HepG2 (cell line): ENCODE data around the gene NR2F6. TPM values are rescaled to one million over a fixed set of nuclear protein-coding genes. Genes with fewer than 3 reads are reported as not detected.

Experiments used
- CSRNP2 ChIP-seq: sonication (generic); formaldehyde crosslinking; conservative IDR thresholded peaks from 2 replicates; pipeline ENCODE4 v1.8.0; 2022; ENCODE audit warnings: low read depth, missing genetic modification reagents
- FOSL1 ChIP-seq: sonication (generic); formaldehyde crosslinking; IDR thresholded peaks from 2 replicates; pipeline ENCODE4 v1.9.0; 2021; ENCODE audit warnings: missing genetic modification reagents, borderline replicate concordance
- HBP1 ChIP-seq: IDR thresholded peaks from 2 replicates; pipeline ENCODE4 v1.6.1; 2016; ENCODE audit warnings: low read depth, control low read depth
- HNRNPLL ChIP-seq: fragments of 200-400 bp; formaldehyde crosslinking; IDR thresholded peaks from 2 replicates; pipeline ENCODE4 v1.6.1; 2017; ENCODE audit warnings: mild to moderate bottlenecking, low read depth, low read length; ENCODE audit not compliant: poor library complexity, severe bottlenecking
- HOXA3 ChIP-seq: sonication (generic); formaldehyde crosslinking; IDR thresholded peaks from 2 replicates; pipeline ENCODE4 v1.5.0; 2020; ENCODE audit warnings: missing genetic modification reagents
- KLF12 ChIP-seq: sonication (generic); formaldehyde crosslinking; IDR thresholded peaks from 2 replicates; pipeline ENCODE4 v1.4.0; 2020; ENCODE audit warnings: missing genetic modification reagents, borderline replicate concordance
- NONO ChIP-seq, 2 experiments: fragments of 450-650 bp in 1 of 2; sonication (generic) in 1 of 2; formaldehyde crosslinking in 1 of 2; IDR thresholded peaks in 1 of 2; conservative IDR thresholded peaks in 1 of 2; 2 replicates each; pipeline versions ENCODE4 v1.6.1 to v1.8.0; 2017 to 2022; ENCODE audit warnings: mild to moderate bottlenecking in 1 of 2, missing genetic modification reagents in 1 of 2, moderate library complexity in 1 of 2
- RARG ChIP-seq: sonication (generic); formaldehyde crosslinking; IDR thresholded peaks from 2 replicates; pipeline ENCODE4 v1.4.0; 2020; ENCODE audit warnings: low read depth, mild to moderate bottlenecking, missing genetic modification reagents
- SATB2 ChIP-seq: sonication (generic); formaldehyde crosslinking; IDR thresholded peaks from 2 replicates; pipeline ENCODE4 v1.5.0; 2020; ENCODE audit warnings: missing genetic modification reagents
- USF2 ChIP-seq, 2 experiments: sonication (generic) in 1 of 2; formaldehyde crosslinking in 1 of 2; IDR thresholded peaks; 2 replicates each; pipeline versions ENCODE4 v1.5.1 to v1.6.1; 2011 to 2020; ENCODE audit warnings: borderline replicate concordance in 1 of 2, low read depth in 1 of 2, low read length in 1 of 2, mild to moderate bottlenecking in 1 of 2, missing genetic modification reagents in 1 of 2, moderate library complexity in 1 of 2
- ZBTB4 ChIP-seq: sonication (generic); formaldehyde crosslinking; IDR thresholded peaks from 2 replicates; pipeline ENCODE4 v1.4.0; 2020; ENCODE audit warnings: missing genetic modification reagents, mild to moderate bottlenecking, borderline replicate concordance
- ZNF20 ChIP-seq: sonication (generic); formaldehyde crosslinking; IDR thresholded peaks from 2 replicates; pipeline ENCODE4 v1.4.0; 2020; ENCODE audit warnings: mild to moderate bottlenecking, moderate library complexity, missing genetic modification reagents
- ZNF616 ChIP-seq: sonication (generic); formaldehyde crosslinking; IDR thresholded peaks from 2 replicates; pipeline ENCODE4 v1.5.0; 2020; ENCODE audit warnings: low read depth, mild to moderate bottlenecking, missing genetic modification reagents
- ZNF639 ChIP-seq: conservative IDR thresholded peaks from 2 replicates; pipeline ENCODE4 v1.6.1; 2018; ENCODE audit warnings: missing genetic modification reagents
- ZNF850 ChIP-seq: sonication (generic); formaldehyde crosslinking; conservative IDR thresholded peaks from 2 replicates; pipeline ENCODE4 v1.9.0; 2021; ENCODE audit warnings: mild to moderate bottlenecking, missing genetic modification reagents
- polyA plus RNA-seq, 8 experiments: library from polyadenylated mRNA; depleted of rRNA in 3 of 8; stranded (reverse) in 7 of 8; unstranded in 1 of 8; fragments of >200 nt; fragmentation: Illumina TruSeq in 4 of 8; extraction: Trizol in 4 of 8; gene quantifications; 2 replicates each; pipeline versions ENCODE4 v1.2.1 to v1.2.3, GENCODE V29; 2011 to 2016; ENCODE audit warnings: low read depth in 4 of 8, missing spikeins in 1 of 8, mixed read lengths in 1 of 8; ENCODE audit not compliant: insufficient read depth in 1 of 8
- total RNA-seq, 5 experiments: library from RNA; depleted of rRNA; stranded (reverse); fragments of >200 nt; fragmentation: Illumina TruSeq; extraction: Trizol; gene quantifications; 2 replicates each; pipeline ENCODE4 v1.2.3, GENCODE V29; 2016; ENCODE audit warnings: low read depth in 1 of 5

The NR2F6 gene
- total and polyA plus RNA-seq, 2 of the 13 experiments (the other 11 are each of a cell fraction or from before 2014, with no cell fraction given) = 30.9 to 72.4 TPM

GRCh38 chr19:17215127-17215971 lies 30.4 kb downstream of the NR2F6 start, which contains the start of gene USE1 (continued):
- TF ChIP-seq ZBTB4 (CRISPR knock-in tag) = 0 out of 2 replicates have a peak, but pooled peaks have one; percentile 3
- TF ChIP-seq FOSL1 (CRISPR knock-in tag) = no peak
- peak; percentile 51 for TF ChIP-seq HNRNPLL
- TF ChIP-seq ZNF639 = 0 out of 2 replicates have a peak, but pooled peaks have one; percentile 33
- peak; percentile 99 for TF ChIP-seq HOXA3 (CRISPR knock-in tag)
- no peak for TF ChIP-seq NONO (IDR thresholded peaks at IDR 0.05)
- TF ChIP-seq NONO (CRISPR knock-in tag; conservative IDR thresholded peaks at IDR 0.05) = peak; percentile 80
- 0 out of 2 replicates have a peak, but pooled peaks have one; percentile 72 for TF ChIP-seq ZNF20
- TF ChIP-seq ZNF616 (CRISPR knock-in tag) = 0 out of 2 replicates have a peak, but pooled peaks have one; percentile 25
- no peak for TF ChIP-seq SATB2 (CRISPR knock-in tag)
- TF ChIP-seq USF2 (IDR thresholded peaks at IDR 0.05; ENCODE audit: low read depth, low read length) = no peak
- TF ChIP-seq USF2 (CRISPR knock-in tag; IDR thresholded peaks at IDR 0.05; ENCODE audit: borderline replicate concordance) = no peak; the same call in 1 of the 2 replicates
- TF ChIP-seq HBP1 = no peak
- TF ChIP-seq CSRNP2 (CRISPR knock-in tag) = no peak
- TF ChIP-seq ZNF850 (CRISPR knock-in tag) = 0 out of 2 replicates have a peak, but pooled peaks have one; percentile 67
- peak; percentile 97 for TF ChIP-seq KLF12 (CRISPR knock-in tag)
- no peak for TF ChIP-seq RARG (CRISPR knock-in tag)
